ENCODE data around the gene RERE. TPM values are rescaled to one million over a fixed set of nuclear protein-coding genes. Genes with fewer than 3 reads are reported as not detected.

The RERE gene
- total RNA-seq, 1 experiment from 2014 or later = 161 TPM

GRCh38 chr1:8598783-8599182 is 218.7 kb downstream of the RERE start:
- H3K4me1 Mint-ChIP-seq = peaks cover 50% of the 10 kb centered on the region
- H3K27me3 Mint-ChIP-seq (ENCODE audit: low read depth) = no peaks in the 10 kb centered on the region
- ChIA-PET POLR2A (no interaction called here), CTCF (interaction anchor here (0.9 to 1.5 kb wide), 3 partner anchors 73 to 250 kb away, joined by 3 to 5 read pairs (median 4); no protein-coding TSS in a partner anchor)
- peak; percentile 29 for ATAC-seq
- H3K4me3 Mint-ChIP-seq = no peak overlapping the region
- TF ChIP-seq ZNF281 (CRISPR knock-in tag; IDR thresholded peaks at IDR 0.05) (no peak), ZNF416 (CRISPR knock-in tag; IDR thresholded peaks at IDR 0.05) (no peak), ZNF219 (CRISPR knock-in tag; IDR thresholded peaks at IDR 0.05; ENCODE audit: borderline replicate concordance) (no peak), ZBTB43 (CRISPR knock-in tag; IDR thresholded peaks at IDR 0.05) (no peak), ZMAT4 (CRISPR knock-in tag; IDR thresholded peaks at IDR 0.05) (no peak), USF1 (CRISPR knock-in tag; IDR thresholded peaks at IDR 0.05) (no peak), ZSCAN18 (CRISPR knock-in tag; IDR thresholded peaks at IDR 0.05) (no peak), GABPB1 (CRISPR knock-in tag; IDR thresholded peaks at IDR 0.05) (no peak), E2F1 (CRISPR knock-in tag; IDR thresholded peaks at IDR 0.05) (no peak), IRF1 (CRISPR knock-in tag; IDR thresholded peaks at IDR 0.05) (no peak), SMAD3 (CRISPR knock-in tag; IDR thresholded peaks at IDR 0.05; ENCODE audit: borderline replicate concordance) (no peak), CREB1 (CRISPR knock-in tag; IDR thresholded peaks at IDR 0.05) (no peak), SP1 (CRISPR knock-in tag; conservative IDR thresholded peaks at IDR 0.05) (no peak), ZNF396 (CRISPR knock-in tag; IDR thresholded peaks at IDR 0.05; ENCODE audit: borderline replicate concordance) (no peak), ZNF425 (CRISPR knock-in tag; conservative IDR thresholded peaks at IDR 0.05) (no peak)
- H3K36me3 Mint-ChIP-seq = peaks cover 14% of the 10 kb centered on the region
- H3K9me3 Mint-ChIP-seq = peaks cover 10% of the 10 kb centered on the region
- DNase-seq (ENCODE audit: low spot score) = no peak
- peak overlapping the region; percentile 85 for H3K27ac Mint-ChIP-seq

Data from WTC11 (cell line).